ENCODE data around the gene FAM234B.
"Not testable (repeated sequence)": the region's sequence is repeated elsewhere in the genome, so short reads cannot be mapped to it uniquely, and the experiment has no call there.

The FAM234B gene

GRCh38 chr12:13062669-13063068 is 18.5 kb downstream of the FAM234B start:
- Histone ChIP-seq H3K36me3 (ENCODE audit: insufficient read depth, low read length) (peaks cover 3% of the 10 kb centered on the region), H3K9ac (ENCODE audit: low read depth, low read length) (no peak overlapping the region), H3K4me1 (ENCODE audit: insufficient read depth, low read length) (no peaks in the 10 kb centered on the region), H3K9me3 (ENCODE audit: control insufficient read depth, insufficient read depth, low read length) (no peaks in the 10 kb centered on the region)

GRCh38 chr12:13066014-13066413 is 21.8 kb downstream of the FAM234B start:
- Histone ChIP-seq H3K36me3 (ENCODE audit: insufficient read depth, low read length) (peaks cover 4% of the 10 kb centered on the region), H3K9ac (ENCODE audit: low read depth, low read length) (no peak overlapping the region), H3K4me1 (ENCODE audit: insufficient read depth, low read length) (no peaks in the 10 kb centered on the region), H3K9me3 (ENCODE audit: control insufficient read depth, insufficient read depth, low read length) (no peaks in the 10 kb centered on the region)

GRCh38 chr12:13066459-13066858 is 22.3 kb downstream of the FAM234B start:
- H3K9me3 ChIP-seq (ENCODE audit: control insufficient read depth, insufficient read depth, low read length), result no peaks in the 10 kb centered on the region
- peaks cover 4% of the 10 kb centered on the region for H3K36me3 ChIP-seq (ENCODE audit: insufficient read depth, low read length)
- H3K4me1 ChIP-seq (ENCODE audit: insufficient read depth, low read length), result no peaks in the 10 kb centered on the region
- no peak overlapping the region for H3K9ac ChIP-seq (ENCODE audit: low read depth, low read length)

GRCh38 chr12:13067322-13067721 is 23.1 kb downstream of the FAM234B start:
- peaks cover 4% of the 10 kb centered on the region for H3K36me3 ChIP-seq (ENCODE audit: insufficient read depth, low read length)
- H3K4me1 ChIP-seq (ENCODE audit: insufficient read depth, low read length), result no peaks in the 10 kb centered on the region
- H3K9ac ChIP-seq (ENCODE audit: low read depth, low read length), result no peak overlapping the region
- H3K9me3 ChIP-seq (ENCODE audit: control insufficient read depth, insufficient read depth, low read length), result no peaks in the 10 kb centered on the region

- Histone ChIP-seq H3K9me3 (ENCODE audit: control insufficient read depth, insufficient read depth, low read length) (no peaks in the 10 kb centered on the region), H3K9ac (ENCODE audit: low read depth, low read length) (no peak overlapping the region), H3K4me1 (ENCODE audit: insufficient read depth, low read length) (no peaks in the 10 kb centered on the region), H3K36me3 (ENCODE audit: insufficient read depth, low read length) (peaks cover 4% of the 10 kb centered on the region)
These were observed 25.2 kb downstream of the FAM234B start for GRCh38 chr12:13069380-13069779.

- Histone ChIP-seq H3K9me3 (ENCODE audit: control insufficient read depth, insufficient read depth, low read length) (no peaks in the 10 kb centered on the region), H3K9ac (ENCODE audit: low read depth, low read length) (no peak overlapping the region), H3K36me3 (ENCODE audit: insufficient read depth, low read length) (peaks cover 4% of the 10 kb centered on the region), H3K4me1 (ENCODE audit: insufficient read depth, low read length) (peaks cover 4% of the 10 kb centered on the region; the same call in 1 of the 2 replicates)
These were observed 27.4 kb downstream of the FAM234B start for GRCh38 chr12:13071305-13072280.

- Histone ChIP-seq H3K4me1 (ENCODE audit: insufficient read depth, low read length) (peaks cover 4% of the 10 kb centered on the region; the same call in 1 of the 2 replicates), H3K9me3 (ENCODE audit: control insufficient read depth, insufficient read depth, low read length) (no peaks in the 10 kb centered on the region), H3K9ac (ENCODE audit: low read depth, low read length) (no peak overlapping the region), H3K36me3 (ENCODE audit: insufficient read depth, low read length) (peaks cover 4% of the 10 kb centered on the region)
These were observed 29.0 kb downstream of the FAM234B start for GRCh38 chr12:13073173-13073572.

GRCh38 chr12:13074396-13075117 is 30.4 kb downstream of the FAM234B start:
- Histone ChIP-seq H3K4me1 (ENCODE audit: insufficient read depth, low read length) (peaks cover 4% of the 10 kb centered on the region; the same call in 1 of the 2 replicates), H3K36me3 (ENCODE audit: insufficient read depth, low read length) (no peaks in the 10 kb centered on the region; the same call in none of the 2 replicates)

GRCh38 chr12:13075118-13075480 is 30.9 kb downstream of the FAM234B start:
- Histone ChIP-seq H3K36me3 (ENCODE audit: insufficient read depth, low read length) (no peaks in the 10 kb centered on the region; the same call in none of the 2 replicates), H3K9me3 (ENCODE audit: control insufficient read depth, insufficient read depth, low read length) (no peaks in the 10 kb centered on the region), H3K9ac (ENCODE audit: low read depth, low read length) (no peak overlapping the region), H3K4me1 (ENCODE audit: insufficient read depth, low read length) (peaks cover 4% of the 10 kb centered on the region; the same call in 1 of the 2 replicates)

More at GRCh38 chr12:13074396-13075117, 30.4 kb downstream of the FAM234B start:
- Histone ChIP-seq H3K9ac (ENCODE audit: low read depth, low read length) (no peak overlapping the region), H3K9me3 (ENCODE audit: control insufficient read depth, insufficient read depth, low read length) (no peaks in the 10 kb centered on the region)

- H3K36me3 ChIP-seq (ENCODE audit: insufficient read depth, low read length), result no peaks in the 10 kb centered on the region; the same call in 1 of the 2 replicates
- peaks cover 4% of the 10 kb centered on the region; the same call in 1 of the 2 replicates for H3K4me1 ChIP-seq (ENCODE audit: insufficient read depth, low read length)
- H3K9me3 ChIP-seq (ENCODE audit: control insufficient read depth, insufficient read depth, low read length), result no peaks in the 10 kb centered on the region
- H3K9ac ChIP-seq (ENCODE audit: low read depth, low read length), result no peak overlapping the region
These were observed 31.8 kb downstream of the FAM234B start for GRCh38 chr12:13075786-13076570.

GRCh38 chr12:13079440-13079906 is 35.3 kb downstream of the FAM234B start:
- H3K9ac ChIP-seq (ENCODE audit: low read depth, low read length), result no peak overlapping the region
- H3K9me3 ChIP-seq (ENCODE audit: control insufficient read depth, insufficient read depth, low read length), result no peaks in the 10 kb centered on the region
- H3K36me3 ChIP-seq (ENCODE audit: insufficient read depth, low read length), result no peaks in the 10 kb centered on the region
- H3K4me1 ChIP-seq (ENCODE audit: insufficient read depth, low read length), result peaks cover 4% of the 10 kb centered on the region; the same call in 1 of the 2 replicates

GRCh38 chr12:13080266-13080665 is 36.1 kb downstream of the FAM234B start:
- Histone ChIP-seq H3K9me3 (ENCODE audit: control insufficient read depth, insufficient read depth, low read length) (no peaks in the 10 kb centered on the region), H3K9ac (ENCODE audit: low read depth, low read length) (no peak overlapping the region), H3K4me1 (ENCODE audit: insufficient read depth, low read length) (peaks cover 4% of the 10 kb centered on the region; the same call in 1 of the 2 replicates), H3K36me3 (ENCODE audit: insufficient read depth, low read length) (no peaks in the 10 kb centered on the region)

GRCh38 chr12:13082861-13083260 is 38.7 kb downstream of the FAM234B start:
- Histone ChIP-seq H3K9me3 (ENCODE audit: control insufficient read depth, insufficient read depth, low read length) (no peaks in the 10 kb centered on the region), H3K4me1 (ENCODE audit: insufficient read depth, low read length) (peaks cover 13% of the 10 kb centered on the region), H3K9ac (ENCODE audit: low read depth, low read length) (no peak overlapping the region), H3K36me3 (ENCODE audit: insufficient read depth, low read length) (no peaks in the 10 kb centered on the region)

- H3K9ac ChIP-seq (ENCODE audit: low read depth, low read length); H3K9me3 ChIP-seq (ENCODE audit: control insufficient read depth, insufficient read depth, low read length); H3K36me3 ChIP-seq (ENCODE audit: insufficient read depth, low read length): not testable (repeated sequence)
- H3K4me1 ChIP-seq (ENCODE audit: insufficient read depth, low read length), result peaks cover 21% of the 10 kb centered on the region
These were observed 39.5 kb downstream of the FAM234B start for GRCh38 chr12:13083638-13084037.

All from ES-I3 (cell line).